Measurements from ENCODE around the gene AMT. TPM values are rescaled to one million over a fixed set of nuclear protein-coding genes. Genes with fewer than 3 reads are reported as not detected.
A peak's percentile ranks its signal among the peaks of the same experiment; 100 is the strongest.

The AMT gene
- polyA plus RNA-seq, 2 of the 4 experiments (the other 2 are of a cell fraction), result 0.83 to 1.4 TPM

DNA sequence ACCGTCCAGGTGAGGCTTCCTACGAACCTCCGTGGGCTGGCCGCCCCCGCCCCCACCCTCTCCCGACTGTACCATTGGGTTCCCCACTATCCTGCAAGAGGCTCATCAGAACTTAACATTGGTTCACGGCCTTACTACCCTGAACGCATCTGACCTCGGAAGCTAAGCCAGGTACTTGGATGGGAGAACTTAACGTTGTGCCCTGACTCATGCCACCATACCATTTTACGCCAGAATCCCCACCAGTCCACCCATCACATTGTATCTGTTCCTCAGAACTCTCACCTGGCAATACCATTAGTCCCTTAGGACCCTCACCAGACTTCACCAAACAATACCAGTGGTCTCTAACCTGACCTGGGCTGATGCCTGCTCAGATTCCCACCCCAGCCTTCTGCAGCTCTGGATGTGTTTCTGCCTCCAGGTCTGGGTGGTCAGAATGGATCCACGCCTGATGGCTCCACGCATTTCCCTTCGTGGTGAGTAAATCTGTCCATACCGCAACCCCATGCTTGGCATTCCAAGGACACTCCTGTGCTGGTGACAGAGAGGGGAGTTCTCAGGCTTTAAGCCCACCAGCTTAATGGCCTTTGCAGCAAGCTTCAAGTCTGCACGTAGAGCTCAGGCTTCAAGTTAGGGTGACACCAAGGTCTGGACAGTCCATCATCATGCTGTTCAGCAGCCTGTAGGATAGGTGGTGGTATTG is 9.5 kb downstream of the AMT start:
- H3K9me3 ChIP-seq, result no peaks in the 10 kb centered on the region
- POLR2A ChIA-PET, result interaction anchor here (1.5 kb wide), 1 partner anchor 73 kb away, joined by 4 read pairs; the partner anchor contains the start of gene USP4

DNA sequence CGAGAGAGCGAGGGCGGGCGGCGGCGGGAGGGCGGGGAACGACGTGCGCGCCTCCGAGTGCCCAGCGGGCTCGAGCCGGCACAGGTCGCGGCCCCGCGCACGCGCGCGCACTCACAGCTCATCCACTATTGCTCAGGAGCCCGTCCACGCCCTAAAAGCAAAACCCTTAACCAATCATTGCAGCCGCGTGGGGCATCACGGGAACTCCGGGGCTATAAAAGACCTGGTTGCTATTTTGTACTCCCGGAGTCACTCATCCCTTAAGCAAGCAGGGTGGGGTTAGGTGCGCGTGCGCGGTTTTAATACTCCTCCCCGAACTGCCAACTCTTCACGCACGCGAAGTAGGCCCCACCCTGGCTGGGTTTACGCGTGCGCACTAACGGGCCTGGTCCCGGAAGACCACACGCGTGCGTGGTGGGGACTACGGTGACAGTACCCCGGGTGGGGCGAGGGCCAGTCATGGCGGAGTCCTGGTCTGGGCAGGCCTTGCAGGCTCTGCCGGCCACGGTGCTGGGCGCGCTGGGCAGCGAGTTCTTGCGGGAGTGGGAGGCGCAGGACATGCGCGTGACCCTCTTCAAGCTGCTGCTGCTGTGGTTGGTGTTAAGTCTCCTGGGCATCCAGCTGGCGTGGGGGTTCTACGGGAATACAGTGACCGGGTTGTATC is 10.2 kb downstream of the AMT start, which contains the start of the genes RHOA and TCTA:
Gene RHOA, minus strand, starts transcription at position 9 of the 664 bp plus-strand sequence. CDS start 36,387 bp downstream, outside the sequence.
Gene TCTA, plus strand, starts transcription at position 456 of the 664 bp plus-strand sequence. Its CDS starts 4 bp downstream, at position 460.
- POLR2A ChIA-PET, result interaction anchor here (0.7 to 1.5 kb wide), 10 partner anchors 9 to 319 kb away, joined by 3 to 17 read pairs (median 4); partner anchors contain the start of genes DAG1, GPX1, LAMB2 and NICN1
- Histone ChIP-seq H3K9me3 (no peaks in the 10 kb centered on the region), H3K27ac (peak within 1 kb of the TSS; percentile 98 to 99), H3K4me1 (peaks cover 37% of the 10 kb centered on the region), H3K4me2 (peak within 1 kb of the TSS; percentile 100), H3K4me3 (peak within 1 kb of the TSS; percentile 98)
- FAIRE-seq, result no peak
- peak; percentile 95 to 100 for DNase-seq (ENCODE audit: low read depth in 1 of 2, low spot score in 1 of 2)
- CTCF ChIA-PET, result interaction anchor here (0.5 to 1.4 kb wide), 4 partner anchors 20 to 153 kb away, joined by 3 to 5 read pairs (median 3); no protein-coding TSS in a partner anchor
- peak; percentile 87 to 92 for ATAC-seq
- 0% methylated on average over 12 of the region's 62 CpGs for WGBS (ENCODE audit: missing lambda C conversion rate)
- TF ChIP-seq RARB (CRISPR knock-in tag; IDR thresholded peaks at IDR 0.05) (no peak), FOSL2 (IDR thresholded peaks at IDR 0.05) (no peak), FOSL2 (CRISPR knock-in tag; IDR thresholded peaks at IDR 0.05) (no peak), MAFK (IDR thresholded peaks at IDR 0.05; ENCODE audit: partially characterized antibody) (no peak), POLR2A (IDR thresholded peaks at IDR 0.05; ENCODE audit: low read length) (peak; percentile 89), ZC3H11A (IDR thresholded peaks at IDR 0.05) (no peak), ZNF302 (CRISPR knock-in tag; IDR thresholded peaks at IDR 0.05) (no peak), NFE2L2 (conservative IDR thresholded peaks at IDR 0.05; ENCODE audit: low read length) (no peak), RAD21 (conservative IDR thresholded peaks at IDR 0.05 in 1 of 2, IDR thresholded peaks at IDR 0.05 in 1 of 2) (no peak), RNF2 (IDR thresholded peaks at IDR 0.05; ENCODE audit: borderline replicate concordance, low read depth) (no peak), BHLHE40 (IDR thresholded peaks at IDR 0.05; ENCODE audit: low read depth, low read length) (no peak), HOXA7 (CRISPR knock-in tag; IDR thresholded peaks at IDR 0.05) (no peak), HEYL (CRISPR knock-in tag; IDR thresholded peaks at IDR 0.05) (no peak), KDM1A (IDR thresholded peaks at IDR 0.05; ENCODE audit: low read depth) (no peak), ZFP36 (IDR thresholded peaks at IDR 0.05; ENCODE audit: borderline replicate concordance, partially characterized antibody) (no peak), RFX5 (IDR thresholded peaks at IDR 0.05) (no peak), SMC3 (IDR thresholded peaks at IDR 0.05) (no peak), HDAC2 (IDR thresholded peaks at IDR 0.05) (no peak)
- TF ChIP-seq, protein P1, sequence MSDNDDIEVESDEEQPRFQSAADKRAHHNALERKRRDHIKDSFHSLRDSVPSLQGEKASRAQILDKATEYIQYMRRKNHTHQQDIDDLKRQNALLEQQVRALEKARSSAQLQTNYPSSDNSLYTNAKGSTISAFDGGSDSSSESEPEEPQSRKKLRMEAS (IDR thresholded peaks at IDR 0.05), result peak; percentile 72
- TF ChIP-seq, protein P2, sequence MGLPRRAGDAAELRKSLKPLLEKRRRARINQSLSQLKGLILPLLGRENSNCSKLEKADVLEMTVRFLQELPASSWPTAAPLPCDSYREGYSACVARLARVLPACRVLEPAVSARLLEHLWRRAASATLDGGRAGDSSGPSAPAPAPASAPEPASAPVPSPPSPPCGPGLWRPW (IDR thresholded peaks at IDR 0.05), result no peak
- TF ChIP-seq, protein P3, sequence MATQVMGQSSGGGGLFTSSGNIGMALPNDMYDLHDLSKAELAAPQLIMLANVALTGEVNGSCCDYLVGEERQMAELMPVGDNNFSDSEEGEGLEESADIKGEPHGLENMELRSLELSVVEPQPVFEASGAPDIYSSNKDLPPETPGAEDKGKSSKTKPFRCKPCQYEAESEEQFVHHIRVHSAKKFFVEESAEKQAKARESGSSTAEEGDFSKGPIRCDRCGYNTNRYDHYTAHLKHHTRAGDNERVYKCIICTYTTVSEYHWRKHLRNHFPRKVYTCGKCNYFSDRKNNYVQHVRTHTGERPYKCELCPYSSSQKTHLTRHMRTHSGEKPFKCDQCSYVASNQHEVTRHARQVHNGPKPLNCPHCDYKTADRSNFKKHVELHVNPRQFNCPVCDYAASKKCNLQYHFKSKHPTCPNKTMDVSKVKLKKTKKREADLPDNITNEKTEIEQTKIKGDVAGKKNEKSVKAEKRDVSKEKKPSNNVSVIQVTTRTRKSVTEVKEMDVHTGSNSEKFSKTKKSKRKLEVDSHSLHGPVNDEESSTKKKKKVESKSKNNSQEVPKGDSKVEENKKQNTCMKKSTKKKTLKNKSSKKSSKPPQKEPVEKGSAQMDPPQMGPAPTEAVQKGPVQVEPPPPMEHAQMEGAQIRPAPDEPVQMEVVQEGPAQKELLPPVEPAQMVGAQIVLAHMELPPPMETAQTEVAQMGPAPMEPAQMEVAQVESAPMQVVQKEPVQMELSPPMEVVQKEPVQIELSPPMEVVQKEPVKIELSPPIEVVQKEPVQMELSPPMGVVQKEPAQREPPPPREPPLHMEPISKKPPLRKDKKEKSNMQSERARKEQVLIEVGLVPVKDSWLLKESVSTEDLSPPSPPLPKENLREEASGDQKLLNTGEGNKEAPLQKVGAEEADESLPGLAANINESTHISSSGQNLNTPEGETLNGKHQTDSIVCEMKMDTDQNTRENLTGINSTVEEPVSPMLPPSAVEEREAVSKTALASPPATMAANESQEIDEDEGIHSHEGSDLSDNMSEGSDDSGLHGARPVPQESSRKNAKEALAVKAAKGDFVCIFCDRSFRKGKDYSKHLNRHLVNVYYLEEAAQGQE (IDR thresholded peaks at IDR 0.05), result no peak
- TF ChIP-seq, protein P4, sequence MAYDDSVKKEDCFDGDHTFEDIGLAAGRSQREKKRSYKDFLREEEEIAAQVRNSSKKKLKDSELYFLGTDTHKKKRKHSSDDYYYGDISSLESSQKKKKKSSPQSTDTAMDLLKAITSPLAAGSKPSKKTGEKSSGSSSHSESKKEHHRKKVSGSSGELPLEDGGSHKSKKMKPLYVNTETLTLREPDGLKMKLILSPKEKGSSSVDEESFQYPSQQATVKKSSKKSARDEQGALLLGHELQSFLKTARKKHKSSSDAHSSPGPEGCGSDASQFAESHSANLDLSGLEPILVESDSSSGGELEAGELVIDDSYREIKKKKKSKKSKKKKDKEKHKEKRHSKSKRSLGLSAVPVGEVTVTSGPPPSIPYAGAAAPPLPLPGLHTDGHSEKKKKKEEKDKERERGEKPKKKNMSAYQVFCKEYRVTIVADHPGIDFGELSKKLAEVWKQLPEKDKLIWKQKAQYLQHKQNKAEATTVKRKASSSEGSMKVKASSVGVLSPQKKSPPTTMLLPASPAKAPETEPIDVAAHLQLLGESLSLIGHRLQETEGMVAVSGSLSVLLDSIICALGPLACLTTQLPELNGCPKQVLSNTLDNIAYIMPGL (CRISPR knock-in tag; IDR thresholded peaks at IDR 0.05; ENCODE audit: borderline replicate concordance), result no peak
- TF ChIP-seq, protein P5, sequence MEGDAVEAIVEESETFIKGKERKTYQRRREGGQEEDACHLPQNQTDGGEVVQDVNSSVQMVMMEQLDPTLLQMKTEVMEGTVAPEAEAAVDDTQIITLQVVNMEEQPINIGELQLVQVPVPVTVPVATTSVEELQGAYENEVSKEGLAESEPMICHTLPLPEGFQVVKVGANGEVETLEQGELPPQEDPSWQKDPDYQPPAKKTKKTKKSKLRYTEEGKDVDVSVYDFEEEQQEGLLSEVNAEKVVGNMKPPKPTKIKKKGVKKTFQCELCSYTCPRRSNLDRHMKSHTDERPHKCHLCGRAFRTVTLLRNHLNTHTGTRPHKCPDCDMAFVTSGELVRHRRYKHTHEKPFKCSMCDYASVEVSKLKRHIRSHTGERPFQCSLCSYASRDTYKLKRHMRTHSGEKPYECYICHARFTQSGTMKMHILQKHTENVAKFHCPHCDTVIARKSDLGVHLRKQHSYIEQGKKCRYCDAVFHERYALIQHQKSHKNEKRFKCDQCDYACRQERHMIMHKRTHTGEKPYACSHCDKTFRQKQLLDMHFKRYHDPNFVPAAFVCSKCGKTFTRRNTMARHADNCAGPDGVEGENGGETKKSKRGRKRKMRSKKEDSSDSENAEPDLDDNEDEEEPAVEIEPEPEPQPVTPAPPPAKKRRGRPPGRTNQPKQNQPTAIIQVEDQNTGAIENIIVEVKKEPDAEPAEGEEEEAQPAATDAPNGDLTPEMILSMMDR (IDR thresholded peaks at IDR 0.05), result no peak
- TF ChIP-seq, protein P6, sequence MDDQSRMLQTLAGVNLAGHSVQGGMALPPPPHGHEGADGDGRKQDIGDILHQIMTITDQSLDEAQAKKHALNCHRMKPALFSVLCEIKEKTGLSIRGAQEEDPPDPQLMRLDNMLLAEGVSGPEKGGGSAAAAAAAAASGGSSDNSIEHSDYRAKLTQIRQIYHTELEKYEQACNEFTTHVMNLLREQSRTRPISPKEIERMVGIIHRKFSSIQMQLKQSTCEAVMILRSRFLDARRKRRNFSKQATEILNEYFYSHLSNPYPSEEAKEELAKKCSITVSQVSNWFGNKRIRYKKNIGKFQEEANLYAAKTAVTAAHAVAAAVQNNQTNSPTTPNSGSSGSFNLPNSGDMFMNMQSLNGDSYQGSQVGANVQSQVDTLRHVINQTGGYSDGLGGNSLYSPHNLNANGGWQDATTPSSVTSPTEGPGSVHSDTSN (IDR thresholded peaks at IDR 0.05), result no peak

More for the DNA sequence above, 9.5 kb downstream of the AMT start:
- ATAC-seq (no peak; a peak in 2 of 6 replicates), FAIRE-seq (no peak), DNase-seq (ENCODE audit: low read depth in 1 of 2, low spot score in 1 of 2) (no peak)
- CTCF ChIA-PET, result interaction anchor here (0.6 to 1.4 kb wide), 3 partner anchors 10 to 90 kb away, joined by 3 to 5 read pairs (median 3); no protein-coding TSS in a partner anchor
- peak overlapping the region; percentile 78 for H3K4me3 ChIP-seq
- H3K4me2 ChIP-seq, result peak overlapping the region; percentile 100
- peak overlapping the region; percentile 90 to 97 for H3K27ac ChIP-seq
- peaks cover 32% of the 10 kb centered on the region for H3K4me1 ChIP-seq
- 25% methylated on average over 12 of the region's 16 CpGs for WGBS (ENCODE audit: missing lambda C conversion rate)
- TF ChIP-seq NFE2L2 (conservative IDR thresholded peaks at IDR 0.05; ENCODE audit: low read length) (no peak), TFCP2L1 (CRISPR knock-in tag; IDR thresholded peaks at IDR 0.05) (no peak), HDAC2 (IDR thresholded peaks at IDR 0.05) (no peak)
- TF ChIP-seq, protein P7, sequence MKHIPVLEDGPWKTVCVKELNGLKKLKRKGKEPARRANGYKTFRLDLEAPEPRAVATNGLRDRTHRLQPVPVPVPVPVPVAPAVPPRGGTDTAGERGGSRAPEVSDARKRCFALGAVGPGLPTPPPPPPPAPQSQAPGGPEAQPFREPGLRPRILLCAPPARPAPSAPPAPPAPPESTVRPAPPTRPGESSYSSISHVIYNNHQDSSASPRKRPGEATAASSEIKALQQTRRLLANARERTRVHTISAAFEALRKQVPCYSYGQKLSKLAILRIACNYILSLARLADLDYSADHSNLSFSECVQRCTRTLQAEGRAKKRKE (CRISPR knock-in tag; IDR thresholded peaks at IDR 0.05; ENCODE audit: low read depth), result no peak

Data from A549 (cell line).